CD14-positive monocyte (primary cell): ENCODE measurements around the gene FBXW11. TPM values are rescaled to one million over a fixed set of nuclear protein-coding genes. Genes with fewer than 3 reads are reported as not detected.

Source experiments
- DNase-seq, 3 donors: peaks; one replicate each; pipeline ENCODE4 v3.0.0-alpha.2; 2011 to 2022
- H2AFZ ChIP-seq: 2 replicates; pipeline ENCODE4 v1.6.0; 2012; ENCODE audit warnings: mild to moderate bottlenecking, low read depth, low read length, inconsistent platforms; ENCODE audit not compliant: insufficient read depth, poor library complexity, severe bottlenecking
- H3K27ac ChIP-seq, 2 donors: 1 replicate in 1 of 2; 2 replicates in 1 of 2; pipeline ENCODE4 v1.5.1; 2012 to 2013; ENCODE audit warnings: low read length in 2 of 2, control low read depth in 1 of 2, inconsistent platforms in 1 of 2, low read depth in 1 of 2, mild to moderate bottlenecking in 1 of 2
- H3K27me3 ChIP-seq, 2 donors: one replicate each; pipeline versions ENCODE4 v1.6.0 to v1.6.1; 2011 to 2013; ENCODE audit warnings: low read length in 2 of 2; ENCODE audit not compliant: control insufficient read depth in 2 of 2, insufficient read depth in 2 of 2
- H3K36me3 ChIP-seq, 2 donors: replicated peaks in 1 of 2; 1 replicate in 1 of 2; 2 replicates in 1 of 2; pipeline versions ENCODE4 v1.5.1 to v1.6.1; 2012 to 2013; ENCODE audit warnings: low read length in 2 of 2, control low read depth in 1 of 2, inconsistent platforms in 1 of 2, mild to moderate bottlenecking in 1 of 2; ENCODE audit not compliant: insufficient read depth in 2 of 2, control insufficient read depth in 1 of 2
- H3K4me1 ChIP-seq, 2 donors: 1 replicate in 1 of 2; 2 replicates in 1 of 2; pipeline versions ENCODE4 v1.5.1 to v1.6.1; 2012 to 2013; ENCODE audit warnings: low read length in 2 of 2, control low read depth in 1 of 2, inconsistent platforms in 1 of 2, mild to moderate bottlenecking in 1 of 2, moderate library complexity in 1 of 2; ENCODE audit not compliant: insufficient read depth in 2 of 2, control insufficient read depth in 1 of 2
- H3K4me2 ChIP-seq: replicated peaks from 2 replicates; pipeline ENCODE3; 2012; ENCODE audit warnings: low read length, moderate library complexity, mild to moderate bottlenecking; ENCODE audit not compliant: poor library complexity, severe bottlenecking; ENCODE audit errors: extremely low read depth
- H3K4me3 ChIP-seq, 3 experiments: fragments of 200-600 bp in 1 of 3; sonication (generic) in 1 of 3; replicated peaks in 1 of 3; 1 replicate in 2 of 3; 2 replicates in 1 of 3; pipeline ENCODE4 v1.5.1; 2011 to 2013; ENCODE audit warnings: low read length in 3 of 3, mild to moderate bottlenecking in 3 of 3, control low read depth in 2 of 3, low read depth in 2 of 3, inconsistent platforms in 1 of 3, moderate library complexity in 1 of 3
- H3K79me2 ChIP-seq: 2 replicates; pipeline ENCODE4 v1.6.0; 2012; ENCODE audit warnings: mild to moderate bottlenecking, control low read depth, inconsistent platforms, low read length, moderate library complexity; ENCODE audit not compliant: insufficient read depth
- H3K9ac ChIP-seq: 2 replicates; pipeline ENCODE4 v1.6.0; 2017; ENCODE audit warnings: low read length, mild to moderate bottlenecking; ENCODE audit not compliant: insufficient read depth, poor library complexity, severe bottlenecking
- H3K9me3 ChIP-seq, 2 donors: replicated peaks in 1 of 2; 1 replicate in 1 of 2; 2 replicates in 1 of 2; pipeline versions ENCODE4 v1.5.1 to v1.6.1; 2012 to 2013; ENCODE audit warnings: low read length in 2 of 2, control low read depth in 1 of 2; ENCODE audit not compliant: control insufficient read depth in 1 of 2, insufficient read depth in 1 of 2
- H4K20me1 ChIP-seq: 2 replicates; pipeline ENCODE4 v1.6.0; 2012; ENCODE audit warnings: mild to moderate bottlenecking, low read length, control low read depth, moderate library complexity; ENCODE audit not compliant: insufficient read depth
- H3K27ac Mint-ChIP-seq, 7 donors: one replicate each; pipeline ENCODE4 v1.8.0; 2020; ENCODE audit warnings: mild to moderate bottlenecking in 7 of 7, mixed read lengths in 7 of 7, moderate library complexity in 6 of 7, inconsistent platforms in 2 of 7
- H3K27me3 Mint-ChIP-seq, 3 donors: one replicate each; pipeline ENCODE4 v1.8.0; 2021 to 2022; ENCODE audit warnings: low read depth in 3 of 3, mild to moderate bottlenecking in 3 of 3, mixed read lengths in 3 of 3, moderate library complexity in 3 of 3, inconsistent platforms in 1 of 3
- H3K36me3 Mint-ChIP-seq, 2 donors: one replicate each; pipeline ENCODE4 v1.8.0; 2020; ENCODE audit warnings: mixed read lengths in 2 of 2, inconsistent platforms in 1 of 2, mild to moderate bottlenecking in 1 of 2
- H3K4me1 Mint-ChIP-seq: one replicate; pipeline ENCODE4 v1.8.0; 2020; ENCODE audit warnings: mild to moderate bottlenecking, mixed read lengths
- H3K4me3 Mint-ChIP-seq, 2 donors: one replicate each; pipeline ENCODE4 v1.8.0; 2020; ENCODE audit warnings: mild to moderate bottlenecking in 2 of 2, mixed read lengths in 2 of 2, moderate library complexity in 1 of 2
- H3K9me3 Mint-ChIP-seq, 7 donors: one replicate each; pipeline ENCODE4 v1.8.0; 2020 to 2022; ENCODE audit warnings: mixed read lengths in 7 of 7, mild to moderate bottlenecking in 6 of 7, moderate library complexity in 6 of 7, inconsistent platforms in 2 of 7
- CTCF ChIP-seq: fragments of 200-600 bp; IDR thresholded peaks from one replicate; pipeline ENCODE4 v1.8.0; 2022; ENCODE audit warnings: antibody characterized with exemption, mild to moderate bottlenecking
- WGBS: methylation state at CpG from one replicate; pipeline ENCODE4 v1.1.5; 2013; ENCODE audit warnings: missing lambda C conversion rate; ENCODE audit not compliant: insufficient coverage; 5-methylcytosine and 5-hydroxymethylcytosine counted together
- intact Hi-C, 2 donors: fragments of 100-400 bp; cut with micrococcal nuclease; formaldehyde crosslinking; loops; one replicate each; pipeline versions ENCODE4 v1.15.0 to v1.15.1; 2023
- polyA plus RNA-seq, 3 donors: library from polyadenylated mRNA; depleted of rRNA in 1 of 3; unstranded in 2 of 3; stranded (reverse) in 1 of 3; fragments of 300-500 nt in 2 of 3; fragments of >200 nt in 1 of 3; fragmentation: Illumina TruSeq in 2 of 3; gene quantifications; 1 replicate in 2 of 3; 2 replicates in 1 of 3; pipeline ENCODE4 v1.2.3, GENCODE V29; 2012 to 2021

FBXW11 gene
- polyA plus RNA-seq, 3 donors, result 15.0 to 24.5 (median 18.2) TPM

DNA sequence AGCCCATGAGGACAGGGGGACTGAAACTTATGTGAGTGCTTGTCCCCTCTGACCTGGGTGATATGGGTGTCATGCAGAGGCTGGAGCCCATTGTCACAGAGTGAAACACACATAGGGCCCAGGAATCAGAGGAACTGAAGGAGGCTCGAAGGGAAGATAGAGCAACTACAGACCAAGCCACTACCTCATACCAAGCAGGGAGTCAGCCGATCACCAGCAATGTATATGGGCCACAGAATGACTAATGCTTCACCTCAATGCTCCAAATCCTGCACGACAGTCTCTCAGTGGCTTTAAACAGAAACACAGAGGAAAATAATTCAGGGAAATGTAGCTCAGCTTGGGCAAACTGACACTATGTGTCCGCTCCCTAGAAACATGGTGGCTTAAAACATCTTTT, 8.9 kb upstream of the FBXW11 start:
- intact Hi-C loops, result no loop called here
- Histone ChIP-seq H3K9ac (no peak overlapping the region), H3K9me3 (no peaks in the 10 kb centered on the region), H4K20me1 (no peaks in the 10 kb centered on the region), H3K4me2 (no peak overlapping the region), H3K36me3 (no peaks in the 10 kb centered on the region), H3K79me2 (no peaks in the 10 kb centered on the region), H2AFZ (no peak overlapping the region), H3K27me3 (no peaks in the 10 kb centered on the region), H3K27ac (no peak overlapping the region), H3K4me1 (no peaks in the 10 kb centered on the region), H3K4me3 (no peak overlapping the region)
- 94% methylated on average over 2 of the region's 4 CpGs for WGBS
- TF ChIP-seq CTCF, result no peak
- peaks cover 0 to 2% (median 1%) of the 10 kb centered on the region in 3 donors for H3K27me3 Mint-ChIP-seq
- no peaks in the 10 kb centered on the region for H3K4me1 Mint-ChIP-seq
- DNase-seq, result no peak
- no peak overlapping the region for H3K4me3 Mint-ChIP-seq
- H3K9me3 Mint-ChIP-seq, result no peaks in the 10 kb centered on the region
- no peak overlapping the region for H3K27ac Mint-ChIP-seq
- H3K36me3 Mint-ChIP-seq, result no peaks in the 10 kb centered on the region

DNA sequence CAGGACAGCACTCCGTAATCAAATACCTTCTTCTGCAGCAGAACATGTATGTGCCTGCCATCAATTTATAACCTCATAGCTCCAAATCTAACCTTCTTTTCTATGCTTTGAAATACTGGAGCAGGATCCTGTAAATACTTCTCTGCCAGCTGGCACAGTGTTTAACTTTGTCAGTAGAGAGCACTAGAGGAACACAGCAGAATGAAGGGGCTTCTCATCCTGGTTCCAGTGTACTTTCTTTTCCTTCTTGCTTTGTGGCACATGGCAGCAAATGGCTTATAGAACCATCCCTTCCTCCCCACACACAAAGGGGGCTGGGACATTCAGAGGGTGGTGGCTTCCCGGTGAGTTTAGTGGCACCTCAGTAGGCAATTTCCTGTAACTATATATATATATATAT, 3.8 kb upstream of the FBXW11 start:
- Mint-ChIP-seq H3K27ac (no peak overlapping the region), H3K9me3 (peaks cover 0 to 2% (median 0%) of the 10 kb centered on the region in 7 donors), H3K4me3 (no peak overlapping the region), H3K36me3 (no peaks in the 10 kb centered on the region), H3K27me3 (peaks cover 0 to 1% (median 0%) of the 10 kb centered on the region in 3 donors), H3K4me1 (peaks cover 16% of the 10 kb centered on the region)
- H2AFZ ChIP-seq, result no peak overlapping the region
- intact Hi-C loops, result no loop called here
- H3K27me3 ChIP-seq, result no peaks in the 10 kb centered on the region
- no peaks in the 10 kb centered on the region for H4K20me1 ChIP-seq
- H3K27ac ChIP-seq, result no peak overlapping the region
- H3K4me1 ChIP-seq, result peaks cover 16 to 18% of the 10 kb centered on the region in 2 donors
- 100% methylated on average over 1 of the region's 2 CpGs for WGBS
- no peak overlapping the region for H3K4me2 ChIP-seq
- no peaks in the 10 kb centered on the region for H3K9me3 ChIP-seq
- peaks cover 23% of the 10 kb centered on the region for H3K79me2 ChIP-seq
- no peak for TF ChIP-seq CTCF
- H3K9ac ChIP-seq, result no peak overlapping the region
- no peak for DNase-seq
- H3K4me3 ChIP-seq, result no peak overlapping the region
- H3K36me3 ChIP-seq, result no peaks in the 10 kb centered on the region
